H1 (cell line): ENCODE measurements around the gene TAS2R40. TPM values are rescaled to one million over a fixed set of nuclear protein-coding genes. Genes with fewer than 3 reads are reported as not detected.

Experiments used
- ASH2L ChIP-seq: fragments of 200-600, 300-600 bp; sonication (generic); IDR thresholded peaks from one replicate; pipeline ENCODE4 v1.7.1; 2017; ENCODE audit warnings: low read length
- BACH1 ChIP-seq: IDR thresholded peaks from 2 replicates; pipeline ENCODE4 v1.6.1; 2012; ENCODE audit warnings: low read length, improper control_type of control experiment
- BCL11A ChIP-seq, 2 experiments: IDR thresholded peaks; one replicate each; pipeline ENCODE4 v1.6.1; 2011; ENCODE audit warnings: low read depth in 2 of 2, low read length in 2 of 2, mild to moderate bottlenecking in 2 of 2
- BRCA1 ChIP-seq: IDR thresholded peaks from 2 replicates; pipeline ENCODE4 v1.6.1; 2012; ENCODE audit warnings: low read depth, low read length, improper control_type of control experiment
- CBX5 ChIP-seq: fragments of 300-800, 300-1000 bp; sonication (generic); IDR thresholded peaks from 2 replicates; pipeline ENCODE4 v1.7.1; 2016; ENCODE audit warnings: antibody characterized with exemption, low read length, low read depth
- CHD2 ChIP-seq: IDR thresholded peaks from 2 replicates; pipeline ENCODE4 v1.6.1; 2012; ENCODE audit warnings: low read length, improper control_type of control experiment
- CREB1 ChIP-seq: IDR thresholded peaks from 2 replicates; pipeline ENCODE4 v1.6.1; 2012; ENCODE audit warnings: inconsistent platforms
- E2F6 ChIP-seq: IDR thresholded peaks from 2 replicates; pipeline ENCODE4 v1.6.1; 2012; ENCODE audit warnings: inconsistent platforms
- EP300 ChIP-seq, 2 experiments: IDR thresholded peaks; 1 replicate in 1 of 2; 2 replicates in 1 of 2; pipeline ENCODE4 v1.6.1; 2011 to 2012; ENCODE audit warnings: low read depth in 2 of 2, low read length in 2 of 2, mild to moderate bottlenecking in 2 of 2, borderline replicate concordance in 1 of 2, inconsistent platforms in 1 of 2, moderate library complexity in 1 of 2
- FOSL1 ChIP-seq: IDR thresholded peaks from 2 replicates; pipeline ENCODE4 v1.6.1; 2011; ENCODE audit warnings: mild to moderate bottlenecking, low read depth, low read length, moderate library complexity; ENCODE audit not compliant: insufficient read depth
- KDM4A ChIP-seq: IDR thresholded peaks from one replicate; pipeline ENCODE4 v1.7.1; 2012; ENCODE audit warnings: low read depth, mild to moderate bottlenecking, moderate library complexity, low read length, inconsistent platforms; ENCODE audit not compliant: severe bottlenecking
- KDM5A ChIP-seq: fragments of 200-600 bp; IDR thresholded peaks from 2 replicates; pipeline ENCODE4 v1.7.1; 2012; ENCODE audit warnings: mild to moderate bottlenecking, low read length, inconsistent platforms, mixed read lengths
- NANOG ChIP-seq: IDR thresholded peaks from 2 replicates; pipeline ENCODE4 v1.6.1; 2011; ENCODE audit warnings: low read length, low read depth, mild to moderate bottlenecking, inconsistent platforms; ENCODE audit not compliant: insufficient read depth, poor library complexity, severe bottlenecking
- NRF1 ChIP-seq: IDR thresholded peaks from 2 replicates; pipeline ENCODE4 v1.6.1; 2011; ENCODE audit warnings: mild to moderate bottlenecking, low read depth, low read length, improper control_type of control experiment
- POLR2A ChIP-seq, 2 experiments: IDR thresholded peaks; 1 replicate in 1 of 2; 2 replicates in 1 of 2; pipeline ENCODE4 v1.6.1; 2011; ENCODE audit warnings: low read depth in 2 of 2, low read length in 2 of 2, mild to moderate bottlenecking in 2 of 2; ENCODE audit errors: control extremely low read depth in 1 of 2
- RBBP5 ChIP-seq: IDR thresholded peaks from 2 replicates; pipeline ENCODE4 v1.7.1; 2012; ENCODE audit warnings: low read depth, mild to moderate bottlenecking, inconsistent platforms, low read length, moderate library complexity, borderline replicate concordance
- SIX5 ChIP-seq: IDR thresholded peaks from 2 replicates; pipeline ENCODE4 v1.6.1; 2011; ENCODE audit warnings: mild to moderate bottlenecking, low read depth, low read length
- ZNF274 ChIP-seq: IDR thresholded peaks from 2 replicates; pipeline ENCODE4 v1.7.0; 2012; ENCODE audit warnings: low read length, borderline replicate concordance; ENCODE audit errors: extremely low read depth
- polyA plus RNA-seq, 7 experiments: library from polyadenylated mRNA; depleted of rRNA in 3 of 7; stranded (reverse) in 5 of 7; unstranded in 2 of 7; fragments of >200 nt in 5 of 7; fragments of 200-250 nt in 2 of 7; gene quantifications; 1 replicate in 5 of 7; 2 replicates in 1 of 7; 4 replicates in 1 of 7; pipeline versions ENCODE4 v1.2.1 to v1.2.3, GENCODE V29; 2011 to 2013; ENCODE audit warnings: missing spikeins in 2 of 7, mixed read lengths in 2 of 7
- total RNA-seq: library from RNA; stranded (reverse); fragmentation: NEBNext Ultra II Directional; extraction: Animal tissue kit (Norgen Biotek cat#: 25700); gene quantifications from 2 replicates; pipeline ENCODE4 v1.2.1, GENCODE V29; 2021

The TAS2R40 gene
- total and polyA plus RNA-seq, 2 of the 8 experiments (the other 6 are each of a cell fraction or from before 2014, with no cell fraction given), result not detected

- no peak for TF ChIP-seq NANOG
- no peak for TF ChIP-seq EP300 (IDR thresholded peaks at IDR 0.05; ENCODE audit: borderline replicate concordance in 1 of 2, low read depth in 2 of 2, low read length in 2 of 2)
- TF ChIP-seq SIX5, result no peak
- TF ChIP-seq POLR2A (IDR thresholded peaks at IDR 0.05; ENCODE audit: control extremely low read depth in 1 of 2, low read depth in 2 of 2, low read length in 2 of 2), result peak in 1 of 2 experiments; percentile 59; a peak in 2 of 3 replicates
- no peak for TF ChIP-seq ZNF274
- TF ChIP-seq CREB1, result peak; percentile 68
- peak; percentile 87 for TF ChIP-seq KDM4A
- TF ChIP-seq NRF1, result peak; percentile 8; the same call in 1 of the 2 replicates
- no peak for TF ChIP-seq FOSL1
- TF ChIP-seq E2F6, result 0 out of 2 replicates have a peak, but pooled peaks have one; percentile 22
- no peak for TF ChIP-seq BACH1
- TF ChIP-seq BRCA1, result no peak
- TF ChIP-seq KDM5A, result no peak
- TF ChIP-seq RBBP5, result peak; percentile 50
- TF ChIP-seq BCL11A (IDR thresholded peaks at IDR 0.05; ENCODE audit: low read depth in 2 of 2, low read length in 2 of 2), result no peak
- TF ChIP-seq CHD2, result no peak
- no peak for TF ChIP-seq CBX5
- peak; percentile 63 for TF ChIP-seq ASH2L
Measured at GRCh38 chr7:143263266-143264195, 41.7 kb downstream of the TAS2R40 start, which contains the start of gene GSTK1 (continued).
